K562 (cell line): ENCODE measurements around the gene P2RX1. TPM values are rescaled to one million over a fixed set of nuclear protein-coding genes. Genes with fewer than 3 reads are reported as not detected.
A peak's percentile ranks its signal among the peaks of the same experiment; 100 is the strongest.

Experiments used
- CBX5 ChIP-seq: IDR thresholded peaks from 2 replicates; pipeline ENCODE4 v1.6.1; 2014; ENCODE audit warnings: low read depth, borderline replicate concordance
- E2F3 ChIP-seq: fragments of 250-450 bp; sonication (Bioruptor Pico); IDR thresholded peaks from 2 replicates; pipeline ENCODE4 v1.4.0; 2020; ENCODE audit warnings: mild to moderate bottlenecking
- ELK1 ChIP-seq: sonication (generic); formaldehyde crosslinking; IDR thresholded peaks from 2 replicates; pipeline ENCODE4 v1.8.1; 2022; ENCODE audit warnings: missing genetic modification reagents
- EP300 ChIP-seq: IDR thresholded peaks from 2 replicates; pipeline ENCODE4 v1.6.1; 2012; ENCODE audit warnings: low read length, improper control_type of control experiment
- ETV1 ChIP-seq: fragments of 450-650 bp; conservative IDR thresholded peaks from 2 replicates; pipeline ENCODE4 v1.6.1; 2016; ENCODE audit warnings: missing genetic modification characterization, control low read depth, low read depth, missing compliant biosample characterization
- HOXB6 ChIP-seq: fragments of 250-450 bp; sonication (Bioruptor Pico); IDR thresholded peaks from 2 replicates; pipeline ENCODE4 v1.5.1; 2022; ENCODE audit warnings: mild to moderate bottlenecking, borderline replicate concordance
- IRF1 ChIP-seq: sonication (generic); formaldehyde crosslinking; IDR thresholded peaks from 2 replicates; pipeline ENCODE4 v1.8.0; 2022; ENCODE audit warnings: missing genetic modification reagents, mild to moderate bottlenecking, borderline replicate concordance
- MEF2D ChIP-seq: conservative IDR thresholded peaks from 2 replicates; pipeline ENCODE4 v1.6.1; 2016; ENCODE audit warnings: low read depth, missing genetic modification characterization, missing compliant biosample characterization
- MNT ChIP-seq, 2 experiments: fragments of 450-650 bp; conservative IDR thresholded peaks; 2 replicates each; pipeline ENCODE4 v1.6.1; 2017; ENCODE audit warnings: mild to moderate bottlenecking in 2 of 2, moderate library complexity in 2 of 2
- NR2C1 ChIP-seq, 2 experiments: fragments of 450-650 bp; IDR thresholded peaks; 2 replicates each; pipeline ENCODE4 v1.6.1; 2017; ENCODE audit warnings: mild to moderate bottlenecking in 2 of 2, antibody characterized with exemption in 1 of 2, inconsistent platforms in 1 of 2, missing compliant biosample characterization in 1 of 2, missing genetic modification characterization in 1 of 2
- NR2F6 ChIP-seq: fragments of 450-650 bp; formaldehyde crosslinking; IDR thresholded peaks from 2 replicates; pipeline ENCODE4 v1.4.0; 2020; ENCODE audit warnings: mild to moderate bottlenecking
- NUFIP1 ChIP-seq: fragments of 450-650 bp; IDR thresholded peaks from 2 replicates; pipeline ENCODE4 v1.6.1; 2018; ENCODE audit not compliant: partially characterized antibody
- POLR2AphosphoS2 ChIP-seq: IDR thresholded peaks from 2 replicates; pipeline ENCODE4 v1.6.1; 2012; ENCODE audit warnings: low read length, improper control_type of control experiment
- PTRF ChIP-seq: fragments of 450-650 bp; IDR thresholded peaks from 2 replicates; pipeline ENCODE4 v1.6.1; 2016; ENCODE audit warnings: mild to moderate bottlenecking, missing genetic modification characterization, missing compliant biosample characterization
- RBM15 ChIP-seq: fragments of 200-400 bp; formaldehyde crosslinking; IDR thresholded peaks from 2 replicates; pipeline ENCODE4 v1.6.1; 2018; ENCODE audit warnings: mild to moderate bottlenecking, low read length, moderate library complexity; ENCODE audit not compliant: insufficient read depth
- RBM34 ChIP-seq: fragments of 200-400 bp; formaldehyde crosslinking; IDR thresholded peaks from 2 replicates; pipeline ENCODE4 v1.6.1; 2018; ENCODE audit warnings: low read length, borderline replicate concordance; ENCODE audit not compliant: insufficient read depth
- SRF ChIP-seq, 2 experiments: fragments of 250-450, 450-650 bp in 1 of 2; sonication (Bioruptor Pico) in 1 of 2; sonication (generic) in 1 of 2; formaldehyde crosslinking; IDR thresholded peaks; 2 replicates each; pipeline versions ENCODE4 v1.5.0 to v1.5.1; 2020 to 2022; ENCODE audit warnings: mild to moderate bottlenecking in 1 of 2, missing genetic modification reagents in 1 of 2
- THRA ChIP-seq: fragments of 450-650 bp; IDR thresholded peaks from 2 replicates; pipeline ENCODE4 v1.6.1; 2017; ENCODE audit warnings: mild to moderate bottlenecking, moderate library complexity
- THRB ChIP-seq: fragments of 450-650 bp; formaldehyde crosslinking; conservative IDR thresholded peaks from 2 replicates; pipeline ENCODE4 v1.4.0; 2022; ENCODE audit warnings: mild to moderate bottlenecking, missing genetic modification characterization
- TOE1 ChIP-seq, 2 experiments: fragments of 450-650 bp in 1 of 2; sonication (generic) in 1 of 2; formaldehyde crosslinking in 1 of 2; IDR thresholded peaks; 2 replicates each; pipeline versions ENCODE4 v1.7.1 to v1.8.0; 2016 to 2022; ENCODE audit warnings: borderline replicate concordance in 2 of 2, mild to moderate bottlenecking in 2 of 2, antibody characterized with exemption in 1 of 2, inconsistent platforms in 1 of 2, low read depth in 1 of 2, missing genetic modification reagents in 1 of 2, moderate library complexity in 1 of 2
- YBX1 ChIP-seq: fragments of 450-650 bp; IDR thresholded peaks from 2 replicates; pipeline ENCODE4 v1.7.1; 2016; ENCODE audit warnings: mild to moderate bottlenecking
- ZNF217 ChIP-seq: sonication (generic); formaldehyde crosslinking; IDR thresholded peaks from 2 replicates; pipeline ENCODE4 v1.8.0; 2022; ENCODE audit warnings: mild to moderate bottlenecking, missing genetic modification reagents
- ZNF583 ChIP-seq: fragments of 250-450 bp; sonication (Bioruptor Pico); IDR thresholded peaks from 2 replicates; pipeline ENCODE4 v1.4.0; 2020
- polyA plus RNA-seq, 8 experiments: library from polyadenylated mRNA; depleted of rRNA in 4 of 8; stranded (reverse) in 5 of 8; unstranded in 3 of 8; fragments of >200 nt; fragmentation: Nextera tagmentation in 2 of 8; fragmentation: Illumina TruSeq in 1 of 8; extraction: Ambion mirVana in 2 of 8; extraction: Trizol in 1 of 8; gene quantifications; 2 replicates each; pipeline versions ENCODE4 v1.2.1 to v1.2.3, GENCODE V29; 2011 to 2014; ENCODE audit warnings: inconsistent platforms in 1 of 8, missing spikeins in 1 of 8
- total RNA-seq, 7 experiments: library from RNA; depleted of rRNA in 6 of 7; stranded (reverse); fragments of >200 nt in 6 of 7; fragmentation: Illumina TruSeq in 2 of 7; extraction: Trizol in 2 of 7; gene quantifications; 2 replicates each; pipeline versions ENCODE4 v1.2.1 to v1.2.3, GENCODE V29; 2011 to 2021; ENCODE audit warnings: low replicate concordance in 1 of 7

P2RX1 gene
- total and polyA plus RNA-seq, 9 of the 15 experiments (the other 6 are each of a cell fraction or from before 2014, with no cell fraction given): 0.27 to 20.3 (median 10.3) TPM

- TF ChIP-seq ZNF217 (CRISPR knock-in tag) (no peak), NUFIP1 (no peak), THRA (no peak), NR2F6 (CRISPR knock-in tag) (no peak), IRF1 (CRISPR knock-in tag) (no peak), E2F3 (CRISPR knock-in tag) (no peak), ELK1 (CRISPR knock-in tag) (no peak), THRB (no peak), ETV1 (no peak), YBX1 (no peak), MEF2D (tag) (no peak), ZNF583 (CRISPR knock-in tag) (no peak), PTRF (tag) (no peak), CBX5 (no peak), HOXB6 (CRISPR knock-in tag) (no peak), RBM15 (no peak), SRF (CRISPR knock-in tag; IDR thresholded peaks at IDR 0.05) (no peak), NR2C1 (IDR thresholded peaks at IDR 0.05) (peak; percentile 65), NR2C1 (tag; IDR thresholded peaks at IDR 0.05) (peak; percentile 81), EP300 (no peak), MNT (conservative IDR thresholded peaks at IDR 0.05) (peak in 1 of 2 experiments; percentile 25; a peak in 1 of 4 replicates), POLR2AphosphoS2 (no peak), TOE1 (IDR thresholded peaks at IDR 0.05; ENCODE audit: borderline replicate concordance) (no peak), TOE1 (CRISPR knock-in tag; IDR thresholded peaks at IDR 0.05; ENCODE audit: borderline replicate concordance, low read depth) (no peak), RBM34 (no peak)
Measured at GRCh38 chr17:3917391-3917931, 1.2 kb upstream of the P2RX1 start (continued).
